SIG-M5 treated with dmso at 0.1 percent for 504 hours (cell line): ENCODE data around the gene APOBEC3B.
A peak's percentile ranks its signal among the peaks of the same experiment; 100 is the strongest.
"Not testable (repeated sequence)": the region's sequence is repeated elsewhere in the genome, so short reads cannot be mapped to it uniquely, and the experiment has no call there.

ENCODE experiments used
- DNase-seq: peaks from one replicate; lab custom pipeline; 2025; ENCODE audit not compliant: unreplicated experiment; lab: John Stamatoyannopoulos, UW

APOBEC3B gene

GRCh38 chr22:38965614-38966379 is 16.4 kb upstream of the APOBEC3B start:
- no peak for DNase-seq

GRCh38 chr22:38966380-38966702 is 15.8 kb upstream of the APOBEC3B start:
- DNase-seq = no peak

DNA sequence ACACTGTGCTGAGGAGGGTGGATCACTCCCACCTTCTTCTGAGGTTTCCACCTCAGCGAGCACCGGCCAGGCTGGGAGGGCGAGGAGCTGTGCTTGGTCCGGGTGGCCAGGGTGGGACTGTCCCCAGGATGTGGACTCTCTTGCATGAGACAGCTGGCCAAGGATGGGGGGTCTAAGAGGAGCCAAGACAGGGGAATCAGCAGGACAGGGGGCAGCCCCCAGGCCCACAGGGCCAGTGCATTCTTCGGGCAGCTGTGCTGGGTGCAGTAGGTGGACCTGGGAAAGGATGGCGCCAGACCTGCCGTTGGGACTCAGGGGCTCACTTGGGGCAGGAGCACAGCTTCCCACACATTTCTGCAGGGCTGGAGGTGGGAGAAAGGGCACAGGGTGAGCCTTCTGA is 15.2 kb upstream of the APOBEC3B start:
- DNase-seq = no peak

DNA sequence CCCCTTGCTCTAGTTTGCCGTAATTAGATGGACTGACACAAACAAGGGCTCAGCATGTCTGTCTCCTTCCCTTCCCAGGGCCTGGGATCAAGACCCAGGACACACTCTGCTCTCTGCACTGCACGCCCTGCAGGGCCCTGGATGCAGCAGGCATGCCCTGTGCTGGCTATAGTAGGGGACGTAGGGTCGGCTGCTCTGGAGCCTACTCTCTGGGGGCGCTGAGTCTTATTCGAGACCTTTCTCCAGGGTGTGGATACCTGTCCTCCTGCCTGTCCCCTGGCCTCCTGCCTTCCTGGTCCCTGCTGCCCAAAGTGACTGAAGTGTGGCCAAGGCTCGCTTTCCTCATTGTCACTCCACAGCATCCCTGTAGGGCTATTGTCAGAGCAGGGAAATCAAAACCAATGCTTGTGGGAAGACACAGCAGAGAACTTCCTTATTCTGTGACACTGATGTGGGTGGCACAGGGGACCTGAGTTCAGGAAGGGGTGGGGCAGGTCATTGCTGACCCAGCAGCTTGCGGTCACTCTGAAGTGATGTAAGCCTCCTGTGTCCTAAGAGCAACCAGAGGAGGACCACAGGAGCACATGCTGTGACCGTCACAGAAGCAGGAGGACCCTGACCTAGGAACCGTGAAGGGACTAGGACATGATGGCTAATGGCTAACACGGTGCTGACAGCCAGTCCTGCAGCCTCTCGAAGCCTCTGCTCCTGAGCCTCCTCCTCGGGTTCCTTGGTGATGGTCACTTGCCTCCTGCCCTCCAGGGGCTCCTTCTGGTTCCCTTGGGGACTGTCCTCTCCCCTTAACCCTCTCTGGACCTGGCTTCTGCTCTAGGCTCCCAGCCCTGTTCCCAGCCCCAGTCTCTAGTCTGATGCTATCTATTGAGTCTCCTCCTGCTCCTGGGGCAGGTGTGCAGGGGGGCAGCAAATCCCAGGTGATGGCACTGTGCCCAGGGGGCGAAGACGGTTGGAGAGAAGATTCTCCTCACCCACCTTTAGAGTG is 14.4 kb upstream of the APOBEC3B start:
- peak; percentile 55 for DNase-seq

DNA sequence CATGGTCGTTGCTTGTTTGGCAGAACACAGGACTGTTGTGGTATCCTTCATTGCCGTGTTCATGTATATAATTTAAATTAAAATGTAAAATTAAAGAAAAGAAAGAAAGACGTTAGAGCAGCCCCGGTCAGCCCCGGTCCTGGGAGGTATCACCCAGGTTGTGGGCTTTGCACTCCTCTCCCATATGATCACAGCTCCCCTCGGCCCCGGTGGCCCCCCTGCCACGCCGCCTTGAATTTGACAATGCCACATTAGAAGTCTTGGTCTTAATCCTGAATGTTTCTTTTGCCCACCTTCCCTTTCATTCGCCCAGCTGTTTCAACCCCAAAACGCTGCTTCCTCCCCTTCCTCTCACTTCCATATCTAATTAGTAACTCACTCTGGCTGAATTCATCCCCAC is 13.3 kb upstream of the APOBEC3B start:
- no peak for DNase-seq

DNA sequence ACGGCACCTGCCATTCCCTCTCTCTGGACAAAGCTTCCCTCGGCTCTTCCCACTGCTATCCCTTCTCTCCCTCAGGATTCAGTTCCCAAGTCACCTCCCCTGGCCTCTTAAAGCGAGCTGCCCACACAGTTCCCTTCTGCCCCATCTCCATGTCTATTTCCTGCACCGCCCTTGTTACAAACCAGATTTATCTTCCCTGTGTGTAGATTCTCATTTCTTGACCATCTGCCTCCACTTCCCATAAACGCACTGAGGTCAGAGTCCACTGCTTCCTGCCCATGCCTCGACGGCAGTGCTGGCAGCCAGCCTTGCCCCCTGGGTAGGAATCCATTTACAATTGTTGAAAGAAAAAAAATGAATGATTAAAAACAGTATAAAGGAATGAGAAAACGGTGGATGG is 11.6 kb upstream of the APOBEC3B start:
- DNase-seq = no peak

- no peak for DNase-seq
Observed at GRCh38 chr22:38971202-38971601, 10.9 kb upstream of the APOBEC3B start.

DNA sequence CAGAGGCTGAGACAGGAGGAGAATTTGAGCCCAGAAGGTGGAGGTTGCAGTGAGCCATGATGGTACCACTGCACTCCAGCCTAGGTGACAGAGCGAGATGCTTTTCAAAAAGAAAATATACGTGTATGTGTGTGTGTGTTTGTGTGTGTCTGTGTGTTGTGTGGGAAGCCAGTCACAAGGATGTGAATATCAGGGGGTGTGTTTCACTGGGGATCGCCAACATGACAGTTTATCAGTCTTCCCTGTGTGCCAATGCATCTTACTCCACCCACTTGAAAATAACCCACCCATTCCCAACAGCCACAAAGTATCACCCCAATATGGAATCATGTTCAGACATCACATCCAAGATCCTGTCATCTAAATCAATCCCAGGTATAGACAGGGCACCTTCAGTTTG is 10.4 kb upstream of the APOBEC3B start:
- DNase-seq = no peak

DNA sequence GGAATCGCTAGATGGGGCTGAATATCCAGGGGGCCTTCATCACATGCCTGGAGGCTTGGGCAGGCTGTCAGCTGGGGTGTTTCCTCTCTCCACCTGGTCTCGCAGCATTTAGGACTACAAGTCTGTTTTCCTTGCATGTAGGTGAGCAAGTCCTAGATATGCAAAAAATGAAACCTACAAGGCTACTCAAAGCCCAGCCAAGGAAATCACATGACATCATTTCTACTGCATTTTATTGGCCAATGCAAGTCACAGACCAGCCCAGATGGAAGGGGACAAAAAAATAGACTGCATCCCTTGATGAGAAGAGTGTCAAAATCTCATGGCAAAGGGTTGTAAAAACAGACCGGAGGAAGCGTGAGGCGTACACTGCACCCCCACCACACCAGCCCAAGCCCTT is 9.6 kb upstream of the APOBEC3B start:
- no peak for DNase-seq

DNA sequence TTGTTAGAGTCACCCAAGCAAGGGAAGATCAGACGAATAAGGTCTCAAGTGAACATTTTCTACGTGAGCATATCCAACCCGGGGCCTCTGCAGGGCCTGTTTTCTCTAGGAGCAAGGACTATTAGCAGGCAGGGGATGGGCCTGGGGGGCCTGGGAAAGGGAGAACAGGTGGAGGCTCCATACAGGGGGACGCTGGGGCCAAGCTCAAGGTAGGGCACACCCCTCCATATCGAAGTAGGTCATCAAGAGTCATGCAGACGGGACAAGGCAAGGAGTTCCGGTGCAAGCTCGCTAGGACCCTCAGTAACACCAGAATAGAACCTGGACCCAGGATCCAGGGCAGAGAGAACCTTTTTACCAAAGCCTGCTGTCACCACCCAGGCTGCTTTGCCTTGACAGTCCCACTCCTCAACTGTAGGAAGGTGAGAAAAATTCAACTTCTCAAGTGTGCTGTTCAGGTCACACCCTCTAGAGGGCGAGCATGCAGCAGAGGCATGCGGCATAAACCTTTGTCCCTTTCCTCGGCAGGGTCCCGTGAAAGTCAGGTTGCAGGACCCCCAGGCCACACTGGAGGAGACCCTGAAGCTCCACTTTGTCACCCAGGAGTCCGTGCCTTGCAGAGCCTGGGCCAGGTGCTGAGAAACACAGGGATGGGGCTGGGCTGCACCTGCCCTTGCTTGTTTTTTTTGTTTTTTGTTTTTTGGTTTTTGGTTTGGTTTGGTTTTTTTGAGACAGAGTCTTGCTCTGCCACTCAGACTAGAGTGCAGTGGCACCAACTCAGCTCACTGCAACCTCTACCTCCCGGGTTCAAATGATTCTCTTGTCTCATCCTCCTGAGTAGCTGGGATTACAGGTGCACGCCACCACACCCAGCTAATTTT is 8.6 kb upstream of the APOBEC3B start:
- no peak for DNase-seq

DNA sequence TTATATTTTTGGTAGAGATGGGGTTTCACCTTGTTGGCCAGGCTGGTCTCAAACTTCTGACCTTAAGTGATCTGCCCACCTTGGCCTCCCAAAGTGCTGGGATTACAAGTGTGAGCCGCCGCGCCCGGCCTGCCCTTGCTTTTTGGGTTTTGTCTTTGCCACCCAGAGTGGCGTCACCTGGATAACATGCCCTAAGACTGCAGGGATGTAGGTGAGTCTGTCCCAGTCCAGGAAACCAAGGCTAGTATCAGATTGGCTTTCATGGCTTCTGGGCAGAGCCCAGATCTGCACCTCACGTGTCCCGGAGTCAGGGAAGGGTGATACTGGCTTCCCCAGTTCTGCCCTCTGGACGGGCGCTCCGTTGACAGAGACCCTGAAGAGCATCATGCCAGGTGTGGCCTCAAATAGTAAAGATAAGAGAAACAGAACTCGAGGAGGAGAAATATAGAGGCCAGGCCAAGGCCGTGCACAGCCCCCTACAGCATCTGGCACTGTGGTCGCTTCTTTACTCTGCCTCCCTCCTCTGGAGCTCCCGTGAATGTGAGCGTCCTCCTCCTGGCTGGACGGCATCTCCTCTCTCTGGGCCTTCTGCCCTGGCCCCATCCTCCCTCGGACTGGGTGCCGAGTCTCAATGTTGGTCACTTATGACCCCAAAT is 7.8 kb upstream of the APOBEC3B start:
- no peak for DNase-seq

DNA sequence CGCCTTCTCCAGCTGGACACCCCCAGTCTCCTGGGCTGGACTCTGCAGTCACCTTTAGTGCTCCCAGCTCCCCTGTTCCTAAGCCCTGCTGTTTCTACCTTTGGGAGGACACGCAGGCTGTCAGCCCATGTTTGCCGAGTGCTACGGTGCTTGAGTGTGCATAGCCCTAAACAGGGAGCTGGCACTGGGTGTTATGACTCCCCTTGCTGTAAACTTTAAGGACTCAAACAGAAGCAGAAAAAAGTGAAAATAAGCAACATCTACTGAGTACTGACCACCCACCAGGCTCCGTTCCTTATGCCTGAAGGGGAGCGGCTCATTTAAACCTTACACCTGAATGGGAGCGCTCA is 7.3 kb upstream of the APOBEC3B start:
- DNase-seq = no peak

GRCh38 chr22:38977289-38977688 is 4.9 kb upstream of the APOBEC3B start:
- not testable (repeated sequence) for DNase-seq

- DNase-seq = not testable (repeated sequence)
Observed at GRCh38 chr22:38980587-38980986, 1.6 kb upstream of the APOBEC3B start.

- DNase-seq = no peak
Observed at GRCh38 chr22:38981005-38981991, 849 bp upstream of the APOBEC3B start.

GRCh38 chr22:38984224-38984623 is 2.1 kb downstream of the APOBEC3B start:
- DNase-seq = no peak

DNA sequence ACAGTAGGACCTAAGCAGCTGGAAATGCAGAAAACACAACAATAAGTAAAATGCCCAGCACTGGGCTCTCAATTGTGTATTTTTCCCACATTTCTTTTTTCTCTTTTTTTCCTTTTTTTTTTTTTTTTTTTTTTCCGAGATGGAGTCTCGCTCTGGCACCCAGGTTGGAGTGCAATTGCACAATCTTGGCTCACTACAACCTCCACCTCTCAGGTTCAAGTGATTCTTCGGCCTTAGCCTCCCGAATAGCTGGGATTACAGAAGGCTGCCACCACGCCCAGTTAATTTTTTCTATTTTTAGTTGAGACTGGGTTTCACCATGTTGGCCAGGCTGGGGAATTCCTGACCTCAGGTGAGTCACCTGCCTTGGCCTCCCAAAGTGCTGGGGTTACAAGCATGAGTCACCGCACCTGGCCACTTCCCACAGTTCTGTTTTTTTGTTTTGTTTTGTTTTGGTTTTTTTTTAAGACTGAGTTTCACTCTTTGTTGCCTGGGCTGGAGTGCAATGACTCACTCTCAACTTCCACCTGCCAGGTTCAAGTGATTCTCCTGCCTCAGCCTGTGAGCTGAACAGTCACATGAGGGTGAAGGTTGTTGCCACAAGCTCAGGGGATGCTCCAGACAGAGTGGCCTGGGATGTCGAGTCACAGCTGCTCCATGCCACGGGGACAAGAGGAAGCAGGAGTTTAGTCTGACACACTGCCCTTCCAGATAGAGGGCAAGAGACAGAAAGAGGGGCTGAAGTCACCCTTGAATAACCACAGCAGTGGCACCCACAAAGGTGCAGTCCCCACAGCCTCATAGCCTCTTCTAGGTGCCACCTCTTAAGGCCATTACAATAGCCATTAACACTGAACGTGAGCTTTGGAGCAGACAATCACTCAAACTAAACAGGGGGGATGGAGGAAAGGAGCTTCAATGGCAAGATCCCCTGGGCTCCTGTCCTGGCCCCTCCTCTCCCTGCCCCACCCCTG is 2.9 kb downstream of the APOBEC3B start:
- peak; percentile 40 for DNase-seq

DNA sequence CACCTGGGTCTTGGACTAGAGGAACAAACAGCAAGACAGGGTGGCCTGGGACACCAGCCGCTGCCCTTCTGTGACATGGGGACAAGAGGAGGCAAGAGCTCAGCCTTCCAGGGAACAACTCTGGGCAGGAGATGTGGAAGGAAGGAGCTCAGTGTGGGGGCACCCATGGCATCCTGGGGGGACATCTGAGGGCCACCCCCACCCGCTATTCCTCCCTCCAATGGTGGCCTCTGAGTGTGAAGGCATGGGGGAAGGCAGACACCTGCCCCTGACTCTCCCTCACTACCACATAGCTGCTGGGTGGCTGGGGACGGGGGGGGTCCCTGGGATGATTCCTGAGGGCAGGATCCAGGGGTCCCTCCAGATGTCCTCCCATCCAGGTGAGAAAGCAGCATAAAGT is 4.5 kb downstream of the APOBEC3B start:
- DNase-seq = no peak
